ENCODE measurements around the gene COL23A1.

COL23A1 gene

DNA sequence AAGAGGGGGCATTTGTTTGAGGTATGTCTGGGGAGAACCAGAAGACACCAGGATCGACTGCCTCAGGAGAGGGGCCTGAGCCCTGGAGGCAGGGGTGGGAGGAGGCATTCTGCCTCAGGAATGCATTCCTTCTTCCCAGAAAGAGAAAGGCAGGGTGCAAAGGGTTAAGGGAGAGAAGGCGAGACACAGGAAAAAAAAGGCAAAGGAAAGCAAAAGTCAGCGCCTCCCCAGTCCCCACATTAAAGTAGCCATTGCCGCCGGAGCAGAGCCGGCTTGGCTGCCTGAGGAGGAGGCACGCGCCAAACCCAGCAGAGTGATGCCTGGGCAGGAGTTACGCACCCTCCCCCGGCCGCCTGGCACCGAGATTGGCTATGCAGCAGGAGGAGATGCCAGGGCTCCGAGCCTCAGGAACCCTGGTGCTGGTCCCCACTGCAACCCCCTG, 233.7 kb downstream of the COL23A1 start:
- peak overlapping the region; percentile 16; the same call in 1 of the 2 replicates for H3K27ac ChIP-seq
- TF ChIP-seq, protein P1, sequence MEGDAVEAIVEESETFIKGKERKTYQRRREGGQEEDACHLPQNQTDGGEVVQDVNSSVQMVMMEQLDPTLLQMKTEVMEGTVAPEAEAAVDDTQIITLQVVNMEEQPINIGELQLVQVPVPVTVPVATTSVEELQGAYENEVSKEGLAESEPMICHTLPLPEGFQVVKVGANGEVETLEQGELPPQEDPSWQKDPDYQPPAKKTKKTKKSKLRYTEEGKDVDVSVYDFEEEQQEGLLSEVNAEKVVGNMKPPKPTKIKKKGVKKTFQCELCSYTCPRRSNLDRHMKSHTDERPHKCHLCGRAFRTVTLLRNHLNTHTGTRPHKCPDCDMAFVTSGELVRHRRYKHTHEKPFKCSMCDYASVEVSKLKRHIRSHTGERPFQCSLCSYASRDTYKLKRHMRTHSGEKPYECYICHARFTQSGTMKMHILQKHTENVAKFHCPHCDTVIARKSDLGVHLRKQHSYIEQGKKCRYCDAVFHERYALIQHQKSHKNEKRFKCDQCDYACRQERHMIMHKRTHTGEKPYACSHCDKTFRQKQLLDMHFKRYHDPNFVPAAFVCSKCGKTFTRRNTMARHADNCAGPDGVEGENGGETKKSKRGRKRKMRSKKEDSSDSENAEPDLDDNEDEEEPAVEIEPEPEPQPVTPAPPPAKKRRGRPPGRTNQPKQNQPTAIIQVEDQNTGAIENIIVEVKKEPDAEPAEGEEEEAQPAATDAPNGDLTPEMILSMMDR (conservative IDR thresholded peaks at IDR 0.05) = no peak

DNA sequence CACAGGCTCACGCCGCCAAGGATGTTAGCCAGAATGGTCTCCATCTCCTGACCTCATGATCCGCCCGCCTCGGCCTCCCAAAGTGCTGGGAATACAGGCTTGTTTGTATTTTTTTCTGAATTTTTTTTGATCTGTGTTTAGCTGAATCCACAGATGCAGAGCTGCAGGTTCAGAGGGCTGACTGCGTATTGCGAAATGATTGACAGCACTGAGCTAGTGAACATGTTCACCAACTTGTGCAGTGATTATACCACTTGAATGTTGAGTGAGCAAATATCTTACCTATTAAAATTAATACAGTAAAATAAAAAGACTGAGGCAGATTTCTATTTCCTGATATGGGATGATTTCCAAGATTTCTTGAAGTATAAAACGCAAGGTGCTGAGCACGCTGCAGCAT, 234.5 kb downstream of the COL23A1 start:
- H3K27ac ChIP-seq = no peak overlapping the region
- TF ChIP-seq, protein P1 (conservative IDR thresholded peaks at IDR 0.05) = no peak

DNA sequence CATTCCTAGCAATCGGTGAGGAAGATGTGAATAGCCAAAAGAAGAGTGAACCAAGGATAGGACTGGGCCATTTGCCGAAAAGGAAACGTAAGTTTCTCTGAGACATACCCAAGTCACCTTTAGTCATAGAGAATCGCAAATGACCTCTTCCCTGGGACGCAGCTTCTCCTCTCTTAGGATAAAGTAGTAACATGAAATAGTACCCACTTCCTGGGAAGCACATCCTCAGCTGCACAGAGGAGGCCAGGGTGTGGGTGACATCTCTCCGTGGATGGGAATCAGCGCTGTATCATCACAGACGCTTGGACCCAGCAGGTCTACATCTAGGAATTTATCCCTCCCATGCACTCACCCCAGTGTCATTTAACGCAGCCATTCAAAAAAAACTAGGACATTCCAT, 236.7 kb downstream of the COL23A1 start:
- TF ChIP-seq, protein P1 (conservative IDR thresholded peaks at IDR 0.05) = no peak
- H3K27ac ChIP-seq = no peak overlapping the region

DNA sequence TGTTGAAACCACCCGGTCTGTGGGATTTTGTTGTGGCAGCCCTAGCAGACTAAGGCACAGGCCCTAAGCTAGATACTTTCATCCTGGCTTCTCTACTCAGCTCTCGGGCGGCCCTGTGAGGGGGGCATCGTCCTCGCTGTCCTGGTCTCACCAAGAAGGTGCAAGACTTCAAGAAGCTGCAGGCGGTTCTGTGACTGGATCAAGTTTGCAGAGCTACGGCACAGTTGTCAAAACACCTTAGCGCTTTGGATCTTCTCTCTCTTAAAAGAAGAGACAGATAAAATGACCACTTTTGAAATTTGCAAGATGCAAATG, 238.2 kb downstream of the COL23A1 start:
- TF ChIP-seq, protein P1 (conservative IDR thresholded peaks at IDR 0.05) = no peak
- H3K27ac ChIP-seq = no peak overlapping the region

DNA sequence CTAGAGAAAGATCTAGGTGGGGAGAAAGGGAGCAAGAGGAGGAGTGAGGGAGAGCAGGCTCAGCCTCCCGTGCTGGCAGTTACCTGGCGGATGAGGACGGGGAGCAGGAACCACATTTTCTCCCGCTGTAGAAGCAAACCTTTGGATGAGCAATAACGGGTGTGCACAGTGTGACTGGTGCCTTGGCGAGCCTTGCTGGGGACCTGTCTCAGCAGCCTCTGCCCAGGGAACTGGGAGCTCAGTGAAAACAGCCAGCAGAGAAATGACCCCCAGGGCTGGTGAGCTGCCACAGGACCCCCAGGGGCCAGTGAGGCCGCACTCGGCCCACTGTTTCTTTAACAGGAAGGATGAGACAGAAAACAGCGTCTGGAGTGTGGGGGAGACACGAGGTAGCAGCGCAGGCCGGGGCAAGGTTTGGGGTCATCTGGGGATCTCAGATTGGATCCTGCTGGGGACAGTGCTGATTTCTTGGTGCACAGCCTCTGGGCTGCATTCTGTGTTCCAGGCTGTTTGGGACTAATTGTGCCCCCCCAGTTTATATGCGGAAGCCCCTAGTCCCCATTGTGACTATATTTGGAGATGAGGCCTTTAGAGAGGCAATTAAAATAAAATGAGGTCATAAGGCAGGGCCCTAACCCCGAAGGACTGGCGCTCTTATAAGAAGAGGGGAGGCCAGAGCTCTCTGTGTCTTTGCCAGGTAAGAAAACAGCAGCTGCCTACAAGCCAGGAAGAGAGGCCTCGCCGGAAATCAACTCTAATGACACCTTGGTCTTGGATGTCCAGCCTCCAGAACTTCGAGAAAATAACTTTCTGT, 238.8 kb downstream of the COL23A1 start:
- H3K27ac ChIP-seq = no peak overlapping the region
- TF ChIP-seq, protein P1 (conservative IDR thresholded peaks at IDR 0.05) = no peak

DNA sequence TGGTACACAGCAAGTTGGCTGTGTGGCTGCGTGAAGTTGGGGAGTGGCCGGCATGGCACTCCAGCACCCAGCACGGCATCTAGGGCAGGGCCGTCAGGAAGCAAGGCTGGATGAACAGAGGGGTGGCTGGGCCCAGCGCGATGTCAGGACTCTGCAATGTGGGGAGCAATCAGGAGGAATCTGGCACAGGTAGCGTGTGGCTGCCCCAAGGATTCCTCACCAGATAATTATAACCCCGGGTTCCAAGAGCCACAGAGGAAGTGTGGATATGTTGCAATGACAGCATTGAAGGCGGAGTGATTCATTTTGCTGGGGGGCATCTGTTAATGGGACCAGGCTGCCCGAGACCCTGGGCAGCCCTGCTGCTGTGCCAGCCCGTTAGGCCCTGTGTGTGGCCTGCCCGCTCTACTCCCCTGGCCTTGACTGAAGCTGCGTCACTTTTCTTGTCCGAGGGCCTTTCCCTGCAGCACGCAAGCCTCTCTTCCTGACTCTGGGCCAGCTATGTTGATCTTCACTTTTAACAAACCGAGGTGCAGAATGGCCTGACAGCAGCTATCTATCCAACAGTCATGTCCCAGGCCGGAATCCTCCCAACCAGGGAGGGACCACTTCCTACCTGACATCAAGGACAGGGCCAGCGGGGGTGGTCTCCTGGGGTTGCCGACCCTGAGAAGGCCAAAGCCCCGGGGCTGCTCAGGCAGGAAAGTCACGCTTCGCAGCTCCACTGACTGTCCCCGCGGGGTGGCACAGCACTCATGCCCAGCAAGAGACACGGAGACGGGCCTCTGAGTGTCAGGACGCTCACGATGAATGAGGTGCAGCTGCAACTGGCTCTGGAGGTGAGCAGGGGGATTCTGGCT, 239.6 kb downstream of the COL23A1 start:
- TF ChIP-seq, protein P1 (conservative IDR thresholded peaks at IDR 0.05) = no peak
- H3K27ac ChIP-seq = no peak overlapping the region

DNA sequence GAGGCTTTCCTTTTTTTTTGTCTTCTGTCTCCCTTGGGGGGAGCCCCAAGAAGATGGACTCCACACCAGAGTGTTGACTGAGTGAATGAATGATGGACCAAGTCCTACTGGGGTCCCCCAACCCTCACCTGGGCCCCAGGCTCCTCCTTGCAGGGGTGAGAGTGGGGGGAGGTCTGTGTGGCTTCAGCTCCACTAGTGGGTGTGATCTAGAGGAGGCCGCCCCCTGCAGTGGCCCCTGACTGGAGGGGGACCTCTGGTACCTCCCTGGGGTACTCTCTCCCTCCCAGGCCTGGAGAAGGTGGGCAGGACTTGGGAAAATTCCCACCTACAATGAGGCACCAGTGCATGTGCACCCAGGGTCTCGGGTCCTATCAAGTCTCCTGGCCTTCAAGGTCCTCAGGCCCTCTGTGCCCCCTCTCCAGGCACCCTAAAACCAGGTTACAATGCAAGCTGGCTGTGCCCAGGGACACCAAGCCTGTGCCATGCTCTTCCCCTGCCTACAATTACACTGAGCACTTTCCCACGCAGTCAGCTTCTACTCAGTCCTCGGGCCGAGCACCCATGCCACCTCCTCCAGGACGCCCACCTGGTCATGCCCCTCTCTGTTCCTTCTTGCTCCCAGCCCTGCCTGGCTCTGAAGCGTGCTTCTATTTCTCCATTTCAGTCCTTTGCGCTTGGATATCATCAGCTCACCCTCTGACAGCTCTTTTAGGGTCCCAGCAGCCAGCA, 240.4 kb downstream of the COL23A1 start:
- H3K27ac ChIP-seq = no peak overlapping the region
- TF ChIP-seq, protein P1 (conservative IDR thresholded peaks at IDR 0.05) = no peak

Data from VCaP (cell line).